WTC11 (cell line): ENCODE data around the gene LAMA2. TPM values are rescaled to one million over a fixed set of nuclear protein-coding genes. Genes with fewer than 3 reads are reported as not detected.

Source experiments
- ATAC-seq: fragments of 200-7000 bp; cut with Tn5 transposase; 2 replicates; pipeline ENCODE4 v1.10.0; 2021; ENCODE audit warnings: mild to moderate bottlenecking, moderate library complexity
- CTCF ChIA-PET: fragments of 300-600 bp; sonication (Branson Sonifier 250); formaldehyde crosslinking; loops from one replicate; lab custom pipeline; 2021; ENCODE audit warnings: antibody characterized with exemption; lab: Charles Lee
- POLR2A ChIA-PET: fragments of 350-600 bp; sonication (Branson Sonifier 250); formaldehyde crosslinking; loops from one replicate; lab custom pipeline; 2021; ENCODE audit warnings: antibody characterized with exemption; lab: Charles Lee
- DNase-seq: peaks from one replicate; pipeline ENCODE4 v3.0.0; 2021; ENCODE audit warnings: low spot score
- H3K27ac Mint-ChIP-seq: 2 replicates; pipeline ENCODE4 v1.8.0; 2021; ENCODE audit warnings: mixed read lengths
- H3K27me3 Mint-ChIP-seq: 2 replicates; pipeline ENCODE4 v1.8.0; 2021; ENCODE audit warnings: low read depth, mild to moderate bottlenecking, moderate library complexity, mixed read lengths
- H3K36me3 Mint-ChIP-seq: 2 replicates; pipeline ENCODE4 v1.8.0; 2021; ENCODE audit warnings: mixed read lengths
- H3K4me1 Mint-ChIP-seq: 2 replicates; pipeline ENCODE4 v1.8.0; 2022; ENCODE audit warnings: mixed read lengths
- H3K4me3 Mint-ChIP-seq: 2 replicates; pipeline ENCODE4 v1.8.0; 2021; ENCODE audit warnings: mild to moderate bottlenecking, moderate library complexity, mixed read lengths
- H3K9me3 Mint-ChIP-seq: 2 replicates; pipeline ENCODE4 v1.8.0; 2021; ENCODE audit warnings: mixed read lengths
- ATF1 ChIP-seq: sonication (generic); formaldehyde crosslinking; IDR thresholded peaks from 2 replicates; pipeline ENCODE4 v1.8.1; 2023; ENCODE audit warnings: mild to moderate bottlenecking, moderate library complexity, missing genetic modification reagents
- ATF2 ChIP-seq: sonication (generic); formaldehyde crosslinking; IDR thresholded peaks from 2 replicates; pipeline ENCODE4 v1.8.1; 2022; ENCODE audit warnings: low read depth, missing genetic modification reagents, borderline replicate concordance
- CTCF ChIP-seq: fragments of 200-600 bp; IDR thresholded peaks from 2 replicates; pipeline ENCODE4 v1.8.0; 2022; ENCODE audit warnings: antibody characterized with exemption
- EMX1 ChIP-seq: fragments of 250-450 bp; sonication (Bioruptor Pico); IDR thresholded peaks from 2 replicates; pipeline ENCODE4 v1.8.0; 2021; ENCODE audit warnings: mild to moderate bottlenecking
- ERG ChIP-seq: fragments of 250-450 bp; sonication (Bioruptor Pico); IDR thresholded peaks from 2 replicates; pipeline ENCODE4 v1.8.0; 2021; ENCODE audit warnings: mild to moderate bottlenecking
- HMGA2 ChIP-seq: fragments of 250-450 bp; sonication (Bioruptor Pico); IDR thresholded peaks from 2 replicates; pipeline ENCODE4 v1.4.0; 2021; ENCODE audit warnings: mild to moderate bottlenecking, moderate library complexity
- IRF2 ChIP-seq: sonication (generic); formaldehyde crosslinking; IDR thresholded peaks from 2 replicates; pipeline ENCODE4 v1.8.0; 2022; ENCODE audit warnings: low read depth, missing genetic modification reagents, borderline replicate concordance
- JAZF1 ChIP-seq: fragments of 250-450 bp; sonication (Bioruptor Pico); IDR thresholded peaks from 2 replicates; pipeline ENCODE4 v1.9.0; 2021; ENCODE audit warnings: moderate library complexity, mild to moderate bottlenecking, inconsistent platforms
- MAX ChIP-seq: sonication (generic); formaldehyde crosslinking; IDR thresholded peaks from 2 replicates; pipeline ENCODE4 v1.8.0; 2022; ENCODE audit warnings: mild to moderate bottlenecking, missing genetic modification reagents
- NFYB ChIP-seq: sonication (generic); formaldehyde crosslinking; conservative IDR thresholded peaks from 2 replicates; pipeline ENCODE4 v1.8.0; 2022; ENCODE audit warnings: low read depth, missing genetic modification reagents
- NR3C1 ChIP-seq: sonication (generic); formaldehyde crosslinking; conservative IDR thresholded peaks from 2 replicates; pipeline ENCODE4 v1.8.1; 2023; ENCODE audit warnings: low read depth, mild to moderate bottlenecking, missing genetic modification reagents
- PREB ChIP-seq: sonication (generic); formaldehyde crosslinking; IDR thresholded peaks from 2 replicates; pipeline ENCODE4 v1.8.1; 2022; ENCODE audit warnings: mild to moderate bottlenecking, missing genetic modification reagents, moderate library complexity, borderline replicate concordance
- ZNF263 ChIP-seq: sonication (generic); formaldehyde crosslinking; IDR thresholded peaks from 2 replicates; pipeline ENCODE4 v1.8.1; 2022; ENCODE audit warnings: low read depth, mild to moderate bottlenecking, moderate library complexity, missing genetic modification reagents
- ZNF281 ChIP-seq: sonication (generic); formaldehyde crosslinking; IDR thresholded peaks from 2 replicates; pipeline ENCODE4 v1.8.0; 2023; ENCODE audit warnings: mild to moderate bottlenecking, missing genetic modification reagents
- ZNF425 ChIP-seq: fragments of 250-450 bp; sonication (Bioruptor Pico); conservative IDR thresholded peaks from 2 replicates; pipeline ENCODE4 v1.9.0; 2021; ENCODE audit warnings: mild to moderate bottlenecking
- total RNA-seq: library from RNA; stranded (reverse); gene quantifications from 3 replicates; pipeline ENCODE4 v1.2.3, GENCODE V29; 2021

Gene LAMA2
- total RNA-seq, 1 experiment from 2014 or later, result 6.6 TPM

- ChIA-PET POLR2A (no interaction called here), CTCF (no interaction called here)
- H3K4me1 Mint-ChIP-seq, result peaks cover 15% of the 10 kb centered on the region
- no peak overlapping the region for H3K4me3 Mint-ChIP-seq
- TF ChIP-seq EMX1 (CRISPR knock-in tag) (no peak), ATF1 (CRISPR knock-in tag) (no peak), CTCF (no peak), NR3C1 (CRISPR knock-in tag) (no peak), JAZF1 (CRISPR knock-in tag) (no peak), PREB (no peak), MAX (CRISPR knock-in tag) (no peak)
- no peaks in the 10 kb centered on the region for H3K36me3 Mint-ChIP-seq
- DNase-seq, result no peak
- peaks cover 85% of the 10 kb centered on the region for H3K27me3 Mint-ChIP-seq
- ATAC-seq, result no peak
- H3K27ac Mint-ChIP-seq, result no peak overlapping the region
- H3K9me3 Mint-ChIP-seq, result no peaks in the 10 kb centered on the region
Observed at GRCh38 chr6:129030215-129030614, 147.3 kb downstream of the LAMA2 start.

GRCh38 chr6:129031051-129031599 is 148.2 kb downstream of the LAMA2 start:
- Mint-ChIP-seq H3K4me3 (no peak overlapping the region), H3K4me1 (peaks cover 15% of the 10 kb centered on the region), H3K9me3 (no peaks in the 10 kb centered on the region), H3K36me3 (no peaks in the 10 kb centered on the region), H3K27ac (no peak overlapping the region), H3K27me3 (peaks cover 78% of the 10 kb centered on the region)
- ATAC-seq (no peak), DNase-seq (no peak)
- CTCF ChIA-PET, result no interaction called here
- TF ChIP-seq ZNF281 (CRISPR knock-in tag) (no peak), JAZF1 (CRISPR knock-in tag) (no peak), ZNF425 (CRISPR knock-in tag) (no peak), NFYB (no peak), HMGA2 (CRISPR knock-in tag) (no peak), IRF2 (CRISPR knock-in tag) (no peak), ATF2 (CRISPR knock-in tag) (no peak), ZNF263 (CRISPR knock-in tag) (no peak), ERG (CRISPR knock-in tag) (no peak), NR3C1 (CRISPR knock-in tag) (no peak)
- POLR2A ChIA-PET, result no interaction called here
